ENCODE results near the gene APOO. TPM values are rescaled to one million over a fixed set of nuclear protein-coding genes. Genes with fewer than 3 reads are reported as not detected.

APOO gene
- total RNA-seq, 1 donor from 2014 or later = 18.6 TPM

GRCh38 chrX:23821847-23822246 is 85.9 kb downstream of the APOO start:
- no peak for TF ChIP-seq CTCF (conservative IDR thresholded peaks at IDR 0.05; ENCODE audit: low read depth, low read length)
- no peak for DNase-seq (ENCODE audit: low read depth)
- H3K4me3 ChIP-seq (ENCODE audit: low read depth, low read length) = no peak overlapping the region

GRCh38 chrX:23820235-23820782 is 87.4 kb downstream of the APOO start:
- DNase-seq (ENCODE audit: low read depth) = no peak
- H3K4me3 ChIP-seq (ENCODE audit: low read depth, low read length) = no peak overlapping the region
- no peak for TF ChIP-seq CTCF (conservative IDR thresholded peaks at IDR 0.05; ENCODE audit: low read depth, low read length)

GRCh38 chrX:23819385-23820234 is 88.1 kb downstream of the APOO start:
- no peak overlapping the region for H3K4me3 ChIP-seq (ENCODE audit: low read depth, low read length)
- TF ChIP-seq CTCF (conservative IDR thresholded peaks at IDR 0.05; ENCODE audit: low read depth, low read length) = no peak
- no peak for DNase-seq (ENCODE audit: low read depth)

DNA sequence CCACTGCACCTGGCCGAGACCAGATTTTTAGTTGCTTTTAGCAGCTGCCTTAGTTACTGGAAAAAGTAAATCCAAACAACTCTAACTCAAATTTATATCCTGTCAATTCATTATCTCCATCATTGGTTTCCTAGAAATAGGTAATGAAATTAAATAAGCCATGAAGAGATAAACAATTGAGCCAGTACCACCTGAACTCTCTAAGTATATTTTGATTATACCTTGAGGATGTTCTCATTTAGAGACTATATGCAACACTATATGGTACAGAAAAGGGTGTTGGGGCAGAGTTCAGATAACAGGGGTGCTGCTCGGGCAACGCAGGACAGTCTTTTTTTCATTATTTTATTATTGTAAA is 89.8 kb downstream of the APOO start:
- TF ChIP-seq CTCF (conservative IDR thresholded peaks at IDR 0.05; ENCODE audit: low read depth, low read length) = no peak
- DNase-seq (ENCODE audit: low read depth) = no peak
- H3K4me3 ChIP-seq (ENCODE audit: low read depth, low read length) = no peak overlapping the region

GRCh38 chrX:23816179-23816578 is 91.6 kb downstream of the APOO start:
- no peak for TF ChIP-seq CTCF (conservative IDR thresholded peaks at IDR 0.05; ENCODE audit: low read depth, low read length)
- no peak for DNase-seq (ENCODE audit: low read depth)
- H3K4me3 ChIP-seq (ENCODE audit: low read depth, low read length) = no peak overlapping the region

DNA sequence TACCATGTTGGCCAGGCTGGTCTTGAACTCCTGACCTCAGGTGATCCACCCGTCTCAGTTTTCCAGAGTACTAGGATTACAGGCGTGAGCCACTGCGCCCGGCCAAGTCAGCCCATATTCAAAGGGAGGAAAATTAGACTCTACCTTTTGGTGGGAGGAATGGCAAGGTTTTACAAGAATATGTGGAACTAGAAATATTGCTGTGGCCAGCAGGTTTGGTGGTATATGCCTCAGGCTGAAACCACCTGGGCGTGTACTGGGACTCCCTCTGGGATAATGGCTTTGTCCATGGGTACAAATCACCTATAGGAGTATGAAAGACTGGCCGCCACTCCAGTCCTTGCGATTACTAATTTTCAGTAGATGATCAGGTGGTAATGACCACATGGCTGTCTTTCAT is 92.4 kb downstream of the APOO start:
- no peak for DNase-seq (ENCODE audit: low read depth)
- TF ChIP-seq CTCF (conservative IDR thresholded peaks at IDR 0.05; ENCODE audit: low read depth, low read length) = no peak
- H3K4me3 ChIP-seq (ENCODE audit: low read depth, low read length) = no peak overlapping the region

DNA sequence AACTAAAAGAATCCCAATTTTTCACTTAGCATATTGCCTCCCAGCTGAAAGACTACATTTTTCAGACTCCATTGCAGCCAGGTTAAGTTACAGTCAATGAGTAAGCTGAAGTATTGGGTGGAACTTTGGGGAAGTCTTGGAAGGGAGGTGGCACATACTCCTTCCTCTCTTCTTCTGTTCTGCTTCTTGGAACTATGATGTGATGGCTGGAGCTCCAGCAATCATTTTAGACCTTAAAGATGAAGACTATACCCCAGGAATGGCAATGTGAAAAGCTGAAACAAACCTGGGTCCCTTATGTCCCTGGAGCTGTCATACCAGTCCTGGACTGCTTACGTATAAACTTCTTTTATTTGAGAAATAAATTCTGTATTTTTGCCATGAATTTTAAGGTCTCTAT is 93.9 kb downstream of the APOO start:
- no peak overlapping the region for H3K4me3 ChIP-seq (ENCODE audit: low read depth, low read length)
- TF ChIP-seq CTCF (conservative IDR thresholded peaks at IDR 0.05; ENCODE audit: low read depth, low read length) = no peak
- no peak for DNase-seq (ENCODE audit: low read depth)
